GM11168 (cell line): ENCODE measurements around the gene THSD8.

Source experiments
- in situ Hi-C: fragments of 300-500 bp; cut with MboI; formaldehyde crosslinking; loops from one replicate; pipeline ENCODE4 v1.12.0; 2022; ENCODE audit warnings: low sequenced_read_pairs; ENCODE audit not compliant: unreplicated experiment

The THSD8 gene

DNA sequence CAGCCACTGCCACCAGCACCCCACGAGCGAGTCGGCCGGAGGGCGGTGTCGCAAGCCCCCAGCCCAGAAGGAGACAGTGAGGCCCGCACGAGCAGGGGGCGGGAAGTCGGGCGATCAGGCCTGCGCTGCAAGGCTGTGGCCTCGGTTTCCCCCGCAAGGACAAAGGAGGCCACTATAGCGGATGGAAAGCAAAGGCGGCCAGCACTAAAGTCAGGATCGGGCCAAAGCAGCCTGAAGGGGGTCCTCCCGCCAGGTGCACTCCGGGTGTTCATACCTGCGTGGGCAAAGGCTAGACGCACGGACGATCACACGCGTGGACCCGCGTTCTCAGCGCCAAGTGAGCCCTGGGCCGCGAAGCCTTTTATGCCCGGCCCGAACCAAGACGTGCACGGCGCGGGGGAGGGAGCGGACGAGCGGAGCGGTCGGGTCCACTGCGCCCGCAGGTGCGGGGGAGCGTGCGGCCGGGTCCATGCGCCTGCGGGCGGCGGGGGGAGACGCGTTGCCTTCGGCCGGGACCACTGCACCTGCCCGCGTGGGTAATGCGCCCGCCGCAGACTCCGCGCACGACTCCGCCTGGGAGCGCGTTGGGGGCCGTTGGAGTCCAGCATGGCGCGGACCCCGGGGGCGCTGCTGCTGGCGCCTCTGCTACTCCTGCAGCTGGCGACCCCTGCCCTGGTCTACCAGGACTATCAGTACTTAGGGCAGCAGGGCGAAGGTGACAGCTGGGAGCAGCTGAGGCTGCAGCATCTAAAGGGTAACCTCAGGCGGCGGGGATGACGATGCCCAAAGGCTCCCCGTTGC lies at the start of gene THSD8, which contains the start of gene PRDX2:
THSD8 (plus strand) TSS at position 604 of the 801 bp plus-strand sequence; CDS start at position 607, 3 bp downstream.
PRDX2 (minus strand) TSS at position 335 of the 801 bp plus-strand sequence. CDS start 539 bp downstream, outside the sequence.
- in situ Hi-C loops, result loop anchor here (5.0 kb wide), 1 partner anchor 34 kb away; no protein-coding TSS in a partner anchor

DNA sequence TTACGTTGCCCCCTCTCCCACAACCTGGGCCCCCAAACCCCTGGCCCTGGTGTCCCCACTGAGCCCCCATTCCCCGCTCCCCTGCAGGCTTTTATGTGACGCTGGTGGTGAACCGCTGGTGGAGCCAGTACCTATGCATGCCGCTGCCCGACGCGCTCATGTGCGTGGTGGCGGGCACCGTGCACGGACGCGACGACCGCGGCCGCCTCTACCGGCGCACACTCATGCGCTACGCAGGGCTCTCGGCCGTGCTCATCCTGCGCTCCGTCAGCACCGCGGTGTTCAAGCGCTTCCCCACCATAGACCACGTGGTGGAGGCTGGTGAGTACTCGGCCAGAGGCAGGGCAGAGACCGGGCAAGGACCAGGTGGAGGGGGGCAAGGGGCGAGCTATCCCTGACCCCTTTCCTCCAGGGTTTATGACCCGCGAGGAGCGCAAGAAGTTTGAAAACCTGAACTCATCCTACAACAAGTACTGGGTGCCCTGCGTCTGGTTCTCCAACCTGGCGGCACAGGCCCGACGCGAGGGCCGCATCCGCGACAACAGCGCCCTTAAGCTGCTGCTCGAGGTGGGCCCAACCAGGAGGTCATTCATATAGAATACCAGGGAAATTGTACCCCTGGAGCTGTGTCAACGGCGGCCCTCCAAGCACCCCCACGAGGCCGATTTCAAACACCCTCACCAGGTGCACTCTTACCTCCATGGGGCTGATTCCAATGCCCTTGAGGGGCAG lies 47.2 kb upstream of the THSD8 start:
- in situ Hi-C loops, result no loop called here

- in situ Hi-C loops, result no loop called here
Measured at GRCh38 chr19:12756150-12756883, 45.6 kb upstream of the THSD8 start.

GRCh38 chr19:12757544-12758274 lies 44.2 kb upstream of the THSD8 start:
- in situ Hi-C loops, result no loop called here

DNA sequence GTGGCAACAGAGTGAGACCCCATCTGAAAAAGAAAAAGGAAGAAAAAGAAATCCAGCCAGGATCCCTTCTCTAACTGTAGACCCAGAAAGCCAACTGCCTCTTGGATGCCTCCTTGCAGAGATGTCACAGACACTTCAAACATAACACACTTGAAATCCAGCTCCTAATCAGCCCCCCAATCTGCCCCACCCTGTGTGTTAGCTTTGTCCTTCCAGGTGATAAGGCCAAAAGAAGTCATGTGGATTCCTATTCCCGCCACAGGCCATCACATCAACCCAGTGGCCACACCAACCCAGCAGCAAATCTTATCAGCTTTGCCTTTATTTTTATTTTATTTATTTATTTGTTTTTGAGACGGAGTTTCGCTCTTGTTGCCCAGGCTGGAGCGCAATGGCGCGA lies 42.2 kb upstream of the THSD8 start:
- in situ Hi-C loops, result no loop called here

DNA sequence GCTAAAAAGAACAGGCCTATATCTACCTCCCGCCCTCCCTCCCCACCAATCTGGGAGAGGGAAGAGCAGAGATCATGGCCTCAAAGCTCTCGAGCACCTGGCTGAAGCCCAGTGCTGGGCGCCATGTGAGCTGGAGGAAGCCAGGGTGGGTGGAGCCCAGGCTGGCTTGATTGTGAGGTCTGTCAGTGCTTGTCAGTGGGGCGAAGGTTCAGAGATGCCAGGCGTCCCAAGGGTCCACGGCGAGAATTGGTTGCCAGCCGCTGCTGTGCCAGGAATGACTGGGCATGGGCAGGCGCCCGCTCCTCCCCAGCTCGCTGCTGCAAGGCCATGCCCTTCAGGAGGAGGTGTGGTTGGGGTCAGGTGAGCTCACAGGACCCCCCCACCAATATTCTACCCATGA lies 38.8 kb upstream of the THSD8 start:
- in situ Hi-C loops, result no loop called here

DNA sequence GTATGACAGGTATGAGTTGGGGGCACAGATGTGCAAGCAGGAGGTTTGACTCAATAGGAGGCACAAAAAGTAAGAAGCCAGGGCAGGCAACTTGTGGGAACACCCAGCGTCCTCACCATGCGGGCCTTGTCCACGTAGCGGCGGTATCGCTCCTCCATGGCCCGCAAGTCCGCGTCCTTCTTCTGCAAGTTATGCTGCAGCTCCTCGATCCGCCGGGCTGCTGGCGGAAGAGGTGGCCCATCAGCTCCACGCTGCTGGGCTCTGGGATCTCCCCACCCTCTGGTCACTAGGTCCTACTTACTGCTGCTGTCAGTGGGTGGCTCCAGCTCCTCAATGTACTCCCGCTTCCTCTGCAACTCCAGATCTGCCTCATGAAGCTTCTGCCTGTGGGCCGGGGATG lies 37.2 kb upstream of the THSD8 start:
- in situ Hi-C loops, result loop anchor here (5.0 kb wide), 1 partner anchor 38 kb away; the partner anchor contains the start of genes PRDX2 and THSD8

DNA sequence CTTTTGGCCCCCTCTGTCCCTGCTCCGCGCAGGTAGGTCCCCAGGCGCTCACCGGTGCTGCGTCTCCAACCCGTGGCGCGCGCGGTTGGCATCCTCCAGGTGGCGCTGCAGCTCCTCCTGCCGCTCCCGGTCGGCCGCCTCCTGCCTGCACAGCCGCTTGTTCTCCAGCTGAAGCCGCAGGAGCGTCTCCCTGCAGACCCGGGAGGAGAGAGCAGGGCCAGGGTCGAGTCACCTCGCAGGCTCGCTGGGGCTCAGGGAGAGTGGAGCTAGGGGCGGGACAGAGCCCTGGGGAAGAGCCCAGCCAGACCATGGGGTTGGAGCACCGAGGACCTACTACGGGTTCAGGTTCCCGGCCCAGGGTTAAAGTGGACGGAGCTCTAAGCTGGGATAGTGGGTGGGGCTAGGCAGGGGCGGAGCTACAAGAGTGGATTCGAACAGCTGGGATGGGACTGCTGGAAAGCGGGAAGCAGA lies 35.8 kb upstream of the THSD8 start:
- in situ Hi-C loops, result loop anchor here (5.0 kb wide), 1 partner anchor 36 kb away; the partner anchor contains the start of genes PRDX2 and THSD8

- in situ Hi-C loops, result loop anchor here (5.0 kb wide), 1 partner anchor 35 kb away; the partner anchor contains the start of genes PRDX2 and THSD8
Measured at GRCh38 chr19:12767150-12767549, 34.7 kb upstream of the THSD8 start.

DNA sequence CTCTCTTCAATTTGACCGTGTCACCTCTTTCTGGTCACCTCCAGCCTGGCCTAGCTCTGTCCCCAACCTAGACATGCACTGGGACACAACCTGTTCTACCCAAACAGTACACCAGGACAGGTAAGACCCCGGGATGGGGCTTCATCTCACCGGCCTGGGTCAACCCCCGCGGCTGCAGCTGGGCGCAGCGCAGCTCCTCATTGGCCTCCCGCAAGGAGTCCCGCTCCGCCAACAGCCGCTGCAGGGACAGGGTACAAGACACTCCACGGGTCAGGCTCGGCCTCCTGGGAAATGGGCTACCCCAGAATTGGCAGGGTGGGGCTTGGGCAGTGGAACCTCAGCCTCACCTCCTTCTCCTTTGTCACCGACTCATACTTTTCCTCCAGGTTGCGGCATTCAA lies 34.2 kb upstream of the THSD8 start:
- in situ Hi-C loops, result loop anchor here (5.0 kb wide), 1 partner anchor 35 kb away; the partner anchor contains the start of genes PRDX2 and THSD8

- in situ Hi-C loops, result loop anchor here (5.0 kb wide), 1 partner anchor 33 kb away; the partner anchor contains the start of genes PRDX2 and THSD8
Measured at GRCh38 chr19:12769689-12770088, 32.2 kb upstream of the THSD8 start.

- in situ Hi-C loops, result no loop called here
Measured at GRCh38 chr19:12770922-12771321, 30.9 kb upstream of the THSD8 start.

GRCh38 chr19:12772323-12772722 lies 29.5 kb upstream of the THSD8 start:
- in situ Hi-C loops, result no loop called here

DNA sequence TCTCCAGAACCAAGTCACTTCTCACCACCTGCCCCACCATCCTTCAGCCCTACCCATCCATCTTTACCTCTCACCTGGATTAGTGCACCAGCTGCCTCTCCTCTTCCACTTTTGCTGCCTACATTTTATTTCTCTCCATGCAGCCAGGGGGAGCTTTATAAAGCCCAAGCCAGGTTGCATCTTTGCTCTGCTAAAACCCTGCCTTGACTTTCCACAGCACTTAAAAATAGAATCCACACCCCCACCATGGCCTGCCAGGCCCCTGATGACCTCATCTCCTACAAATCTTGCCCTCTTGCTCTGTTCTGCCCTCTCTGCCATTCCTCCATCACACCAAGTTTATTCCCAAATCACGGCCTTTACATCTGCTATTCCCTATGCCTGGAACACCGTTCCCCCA lies 28.3 kb upstream of the THSD8 start:
- in situ Hi-C loops, result no loop called here

DNA sequence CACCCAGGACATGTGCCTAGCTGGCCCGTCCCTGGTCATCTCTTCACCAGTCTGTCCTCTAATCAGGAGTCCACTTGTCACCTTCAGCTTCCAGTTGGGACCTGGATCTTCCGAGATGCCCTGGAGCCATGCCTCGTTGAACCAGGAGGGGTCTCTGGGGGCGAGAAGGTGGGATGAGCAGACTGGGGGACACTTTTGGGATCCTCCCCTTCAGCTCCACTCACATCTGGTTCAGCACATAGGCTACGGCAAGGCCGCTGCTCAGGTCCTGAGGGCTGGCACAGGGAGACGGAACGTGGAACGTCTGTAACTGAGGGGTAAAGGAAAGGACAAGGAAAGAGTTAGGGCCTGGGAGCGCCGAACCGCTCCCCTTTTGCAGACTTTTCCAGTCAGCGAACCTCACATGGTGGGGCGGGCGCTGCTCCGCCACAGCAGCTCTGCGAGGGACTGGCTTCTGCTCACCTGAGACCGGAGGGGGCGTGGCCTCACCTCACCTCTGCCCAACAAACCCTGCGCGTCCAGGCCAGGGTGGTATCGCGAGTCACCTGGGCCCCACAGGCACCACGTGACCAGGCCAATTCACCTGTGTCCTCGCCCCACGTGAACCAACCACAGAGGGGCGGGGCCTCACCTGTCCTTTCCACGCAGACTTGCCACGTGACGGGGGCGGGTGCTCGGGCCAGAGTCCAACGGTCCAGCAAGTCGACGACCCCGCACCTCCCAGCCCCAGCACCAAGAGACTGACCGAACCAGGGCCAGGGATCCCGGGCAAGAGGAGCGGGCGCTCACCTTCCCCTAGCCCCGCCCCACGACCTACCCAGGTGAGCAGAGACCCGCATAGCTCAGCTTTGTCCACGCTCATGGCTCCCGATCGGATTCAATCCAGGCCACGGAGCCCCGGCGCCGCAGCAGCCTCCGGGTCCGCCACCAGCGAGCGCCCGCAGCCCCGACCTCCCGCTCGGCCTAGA lies 27.0 kb upstream of the THSD8 start, which contains the start of gene HOOK2:
HOOK2 (minus strand) TSS at position 965 of the 968 bp plus-strand sequence; CDS start at position 862, 103 bp downstream.
- in situ Hi-C loops, result no loop called here

DNA sequence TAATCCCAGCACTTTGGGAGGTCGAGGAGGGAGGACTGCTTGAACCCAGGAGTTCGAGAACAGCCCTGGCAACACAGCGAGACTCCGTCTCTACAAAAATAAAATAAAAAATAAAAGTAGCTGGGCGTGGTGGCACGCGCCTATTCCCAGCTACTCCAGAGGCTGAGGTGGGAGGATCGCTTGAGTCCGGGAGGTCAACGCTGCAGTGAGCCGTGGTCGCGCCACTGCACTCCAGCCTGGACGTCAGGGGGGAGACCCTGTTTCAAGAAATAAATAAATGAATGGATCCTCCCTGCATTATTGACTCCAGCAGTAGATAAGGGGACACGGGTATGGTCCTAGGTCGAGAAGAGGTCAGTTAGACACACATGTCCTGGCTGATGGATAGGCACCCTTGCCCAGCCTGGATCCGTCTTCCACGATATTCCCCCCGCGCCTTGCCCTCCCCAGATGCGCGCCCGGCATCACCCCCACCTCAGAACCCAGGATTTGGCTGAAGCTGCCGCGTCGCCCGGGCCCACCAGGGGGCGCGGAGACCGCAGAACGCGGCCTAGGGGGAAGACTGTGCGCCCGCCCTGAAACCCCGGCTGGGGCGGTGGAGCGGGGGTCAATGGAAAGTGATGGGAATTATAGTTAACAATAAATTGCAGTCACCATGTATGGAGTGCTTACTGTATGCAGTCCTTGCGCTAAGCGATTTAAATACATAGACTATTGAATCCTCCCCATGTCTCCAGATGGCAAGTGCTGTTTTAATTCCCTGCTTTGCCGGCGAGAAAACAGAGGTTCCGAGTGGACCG lies 24.5 kb upstream of the THSD8 start:
- in situ Hi-C loops, result no loop called here
